IPS DF 4.7 (cell line): Measurements from ENCODE around the gene PRAC1.

Source experiments
- DNase-seq: peaks from one replicate; pipeline ENCODE4 v3.0.0-alpha.2; 2013; ENCODE audit warnings: low spot score; ENCODE audit errors: extremely low read depth

The PRAC1 gene

DNA sequence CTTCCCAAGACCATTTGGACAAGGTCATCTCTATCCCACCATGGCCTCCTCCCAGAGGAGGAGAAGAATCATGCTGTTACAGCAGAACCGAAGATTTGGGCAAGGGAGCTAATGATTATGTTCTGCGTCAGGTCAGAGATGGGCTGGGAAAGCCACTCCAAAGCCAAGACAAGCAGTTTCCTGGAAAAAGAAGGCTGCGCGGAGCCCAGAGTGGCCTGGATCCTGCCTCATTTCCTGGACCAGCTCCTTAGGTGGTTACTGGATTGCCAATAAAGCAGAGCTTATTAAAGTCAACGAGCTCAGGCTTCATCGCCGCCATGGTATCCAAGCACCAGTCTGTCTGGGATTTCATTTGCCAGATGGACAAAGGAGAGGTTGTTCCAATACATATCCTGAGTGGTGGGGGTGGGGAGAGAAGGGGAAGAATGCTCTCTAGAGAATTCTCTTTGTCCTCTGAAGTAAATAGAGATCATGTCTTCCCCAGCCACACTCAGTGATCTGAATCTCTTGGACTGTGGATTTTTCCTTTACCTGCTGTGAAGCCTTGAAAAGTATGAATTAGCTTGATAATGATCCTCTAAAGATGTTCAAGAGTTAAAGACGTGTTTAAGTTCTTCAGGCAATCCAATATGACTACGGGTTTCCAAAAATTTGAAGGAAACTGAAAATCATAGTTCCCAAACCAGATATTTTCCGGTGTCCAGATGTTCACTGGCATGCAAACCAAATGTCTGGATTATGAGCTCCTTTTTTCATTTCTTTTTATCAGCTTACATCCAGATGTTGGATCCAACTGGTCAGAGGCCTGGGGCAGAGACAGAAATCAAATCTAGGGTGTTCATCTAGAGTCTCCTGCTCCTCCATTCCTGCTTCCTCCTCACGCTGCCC, 17.7 kb downstream of the PRAC1 start:
- DNase-seq: no peak

DNA sequence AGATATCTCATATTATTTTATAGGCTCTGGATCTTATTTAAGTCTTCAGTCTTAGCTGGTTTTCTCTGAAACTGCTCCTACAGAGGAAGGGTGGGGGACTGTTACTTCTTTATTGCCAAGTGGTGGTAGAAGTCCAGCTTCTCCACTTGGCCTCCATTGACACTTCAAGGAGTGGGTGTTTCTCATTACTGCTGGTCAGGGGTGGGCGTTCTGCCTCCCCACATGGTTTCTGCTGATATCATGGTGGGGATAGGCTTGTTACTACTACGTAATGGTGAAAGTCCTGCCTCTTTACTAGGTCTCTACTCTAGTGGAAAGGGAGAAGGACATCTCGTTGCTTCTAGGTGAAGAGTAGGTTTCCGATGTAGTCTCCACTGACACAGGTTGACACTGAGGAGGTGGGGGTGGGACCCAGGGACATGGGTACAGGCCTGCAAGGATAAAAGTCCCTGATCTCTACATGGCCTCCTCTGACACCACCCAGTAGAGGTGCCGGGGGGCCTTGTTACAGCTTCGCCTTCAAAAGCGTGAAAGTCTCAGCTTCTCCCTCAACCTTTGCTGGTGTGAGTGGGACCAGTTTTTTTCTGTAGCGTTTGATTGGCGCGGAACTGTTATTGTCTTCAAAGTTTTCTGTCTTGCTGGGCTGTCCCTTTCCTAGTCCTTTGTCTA, 20.3 kb downstream of the PRAC1 start:
- DNase-seq: no peak

DNA sequence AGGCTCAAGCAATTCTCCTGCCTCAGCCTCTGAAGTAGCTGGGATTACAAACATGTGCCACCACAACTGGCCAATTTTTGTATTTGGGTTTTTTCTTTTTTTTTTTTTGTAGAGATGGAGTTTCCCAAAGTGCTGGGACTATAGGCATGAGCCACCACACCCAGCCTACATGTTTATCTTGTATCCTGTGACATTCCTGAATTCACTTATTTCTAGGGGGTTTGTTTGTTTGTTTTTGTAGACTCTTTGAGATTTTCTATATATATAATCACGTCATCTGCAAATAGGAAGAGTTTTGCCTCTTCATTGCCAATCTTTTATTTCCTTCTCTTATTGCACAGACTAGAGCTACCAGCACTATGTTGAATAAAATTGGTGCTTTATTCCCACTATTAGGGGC, 29.1 kb downstream of the PRAC1 start:
- DNase-seq: no peak

DNA sequence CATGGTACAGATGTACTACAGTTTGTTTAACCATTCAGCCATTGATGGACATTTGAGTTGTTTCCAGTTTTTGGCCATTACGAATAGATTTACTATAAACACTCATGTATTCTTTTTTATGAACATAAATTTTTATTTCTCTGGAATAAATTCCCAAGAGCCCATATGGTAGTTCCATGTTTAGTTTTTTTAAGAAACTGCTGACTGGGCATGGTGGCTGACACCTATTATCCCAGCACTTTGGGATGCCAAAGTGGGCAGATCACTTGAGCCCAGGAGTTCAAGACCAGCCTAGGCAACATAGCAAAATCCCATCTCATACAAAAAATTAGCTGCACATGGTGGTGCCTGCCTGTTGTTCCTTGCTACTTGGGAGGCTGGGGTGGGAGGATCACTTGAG, 30.3 kb downstream of the PRAC1 start:
- no peak for DNase-seq

- DNase-seq: no peak
These were observed 31.7 kb downstream of the PRAC1 start for GRCh38 chr17:48690655-48691054.

DNA sequence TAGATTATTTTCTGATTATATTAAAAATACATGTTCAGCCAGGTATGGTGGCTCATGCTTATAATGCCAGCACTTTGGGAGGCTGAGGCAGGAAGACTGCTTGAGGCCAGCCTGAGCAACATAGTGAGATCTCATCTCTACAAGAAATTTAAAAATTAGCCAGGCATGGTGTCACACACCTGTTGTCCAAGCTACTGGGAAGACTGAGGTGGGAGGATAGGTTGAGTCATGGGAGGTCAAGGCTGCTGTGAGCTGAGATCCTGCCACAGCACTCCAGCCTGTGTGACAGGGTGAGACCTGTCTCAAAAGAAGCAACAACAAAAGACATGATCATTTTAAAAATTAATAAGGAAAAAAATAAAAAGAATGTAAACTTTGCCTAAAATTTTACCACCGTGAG, 40.7 kb downstream of the PRAC1 start:
- no peak for DNase-seq

DNA sequence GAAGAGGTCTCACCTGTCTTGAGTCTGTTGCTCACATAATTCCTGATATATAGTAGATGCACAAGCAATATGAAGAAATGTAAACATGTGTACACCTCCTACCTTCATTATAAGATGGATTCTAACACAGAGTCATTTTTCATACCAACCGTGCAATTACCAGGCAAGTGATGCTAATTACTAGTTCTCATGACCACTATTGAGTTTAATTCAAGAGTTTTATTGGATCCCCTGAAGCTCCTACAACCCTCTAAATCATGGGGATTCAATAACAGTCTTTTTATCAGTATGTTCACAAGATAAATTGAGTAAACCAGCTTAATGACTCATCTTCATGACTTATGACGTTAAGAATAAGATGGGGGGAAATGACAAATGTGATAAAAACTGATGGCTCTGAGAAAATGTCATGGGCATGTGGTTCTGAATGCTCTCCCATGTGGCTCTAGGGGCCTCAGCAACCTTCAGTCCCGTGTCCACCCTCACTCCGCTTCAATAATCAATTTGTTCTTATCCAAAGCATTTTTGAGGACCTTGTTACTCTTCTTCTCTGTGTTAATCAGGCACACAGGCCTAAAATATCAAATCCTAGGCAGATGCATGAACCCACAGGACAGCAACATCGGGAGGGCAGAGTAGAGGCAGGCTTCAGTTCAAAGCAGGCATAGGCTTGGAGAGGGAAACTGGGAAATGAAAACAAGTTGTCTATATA, 42.8 kb downstream of the PRAC1 start:
- no peak for DNase-seq

DNA sequence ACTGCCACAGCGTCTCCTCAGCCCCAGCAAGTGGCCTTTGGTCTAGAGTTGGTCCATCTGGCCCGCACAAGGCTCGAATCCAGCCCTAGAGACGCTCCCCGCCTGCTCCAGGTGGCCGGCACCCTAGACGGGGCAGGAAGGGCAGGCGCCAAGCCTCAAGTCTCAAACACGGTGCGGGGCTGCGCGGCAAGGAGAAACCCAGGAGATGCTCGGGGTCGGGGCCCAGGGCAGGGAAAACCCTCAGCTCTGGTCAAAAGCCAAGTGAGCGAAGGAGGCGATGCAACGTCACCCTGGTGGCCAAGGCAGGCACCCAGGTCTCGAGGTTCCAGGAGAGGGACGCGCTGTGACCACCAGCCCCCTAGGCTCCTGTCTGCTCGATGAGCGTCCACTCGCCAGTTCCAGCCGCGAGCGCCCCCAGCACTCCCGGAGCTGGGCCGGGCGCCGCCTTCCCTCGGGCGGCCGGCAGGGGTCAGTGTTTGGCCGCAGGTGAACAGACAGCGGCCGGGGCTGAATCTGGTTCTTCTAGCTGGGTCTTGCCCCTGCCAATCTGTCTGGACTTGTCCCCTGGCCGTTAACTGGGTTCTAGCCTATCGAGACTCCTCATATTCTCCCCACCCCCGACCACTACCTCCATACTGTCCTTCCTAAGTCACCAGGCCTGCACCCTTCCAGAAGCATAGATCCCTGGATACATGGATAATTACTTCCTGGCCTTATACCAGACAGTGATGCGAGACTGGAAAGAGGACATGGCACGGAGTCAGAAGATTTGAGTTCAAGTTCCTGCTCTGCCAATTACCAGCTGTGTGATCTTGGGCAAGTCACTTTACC, 44.0 kb downstream of the PRAC1 start:
- DNase-seq: no peak

DNA sequence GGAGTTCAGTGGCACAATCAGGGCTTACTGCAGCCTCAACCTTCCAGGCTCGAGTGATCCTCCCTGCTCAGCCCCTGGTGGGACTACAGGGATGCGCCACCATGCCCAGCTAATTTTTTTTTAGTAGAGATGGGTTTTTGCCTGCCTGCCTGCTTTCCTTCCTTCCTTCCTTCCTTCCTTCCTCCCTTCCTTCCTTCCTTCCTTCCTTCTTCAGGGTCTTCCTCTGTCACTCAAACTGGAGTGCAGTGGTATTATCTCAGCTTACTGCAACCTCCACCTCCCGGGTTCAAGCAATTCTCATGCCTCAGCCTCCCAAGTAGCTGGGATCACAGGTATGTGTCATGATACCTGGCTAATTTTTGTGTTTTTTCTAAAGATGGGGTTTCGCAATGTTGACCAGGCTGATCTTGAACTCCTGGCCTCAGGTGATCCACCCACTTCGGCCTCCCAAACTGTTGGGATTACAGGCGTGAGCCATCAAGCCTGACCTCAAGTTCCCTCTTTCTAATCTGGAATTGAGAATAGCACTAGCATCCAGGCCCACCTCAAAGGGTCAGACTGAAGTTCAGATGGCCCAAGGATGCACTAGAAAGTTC, 45.3 kb downstream of the PRAC1 start:
- no peak for DNase-seq

DNA sequence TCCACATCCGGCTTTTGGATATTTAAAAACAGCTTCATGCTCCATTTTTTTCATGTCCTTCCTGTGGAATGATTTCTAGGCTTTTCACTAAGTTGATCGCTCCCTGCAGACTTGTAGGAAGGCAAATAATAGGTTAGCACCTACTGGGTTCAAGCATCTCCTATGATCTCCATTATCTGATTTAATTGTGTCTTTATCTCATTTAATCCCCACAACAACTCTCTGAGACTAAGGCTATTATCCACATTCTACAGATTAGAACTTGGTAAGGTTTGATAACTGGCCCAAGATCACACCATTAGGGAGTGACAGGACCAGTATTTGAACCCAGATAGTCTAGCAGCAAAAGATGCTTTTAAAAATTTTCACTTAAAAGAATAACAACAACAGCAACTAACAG, 50.0 kb downstream of the PRAC1 start:
- DNase-seq: no peak
